ENCODE data around the gene ASTN2.

DNA sequence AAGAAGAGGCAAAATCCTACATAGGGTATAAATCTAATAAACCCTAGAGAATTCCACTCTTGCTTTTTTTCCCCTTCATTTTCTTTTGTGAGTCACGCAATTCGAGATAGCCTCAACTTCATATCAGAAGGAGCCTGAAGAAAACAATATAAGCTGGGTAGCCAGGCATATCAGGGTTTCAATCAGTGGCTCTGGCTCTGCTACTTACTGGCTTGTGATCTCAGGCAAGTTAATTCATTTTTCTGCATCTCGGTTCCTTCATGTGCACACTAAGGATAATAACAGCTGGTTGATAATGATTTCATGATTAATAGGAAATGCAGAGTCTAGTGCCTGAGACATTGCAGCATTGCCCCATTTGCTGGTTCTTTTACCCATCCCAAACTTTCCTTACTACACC lies 46.5 kb upstream of the ASTN2 start:
- TF ChIP-seq, protein P1, sequence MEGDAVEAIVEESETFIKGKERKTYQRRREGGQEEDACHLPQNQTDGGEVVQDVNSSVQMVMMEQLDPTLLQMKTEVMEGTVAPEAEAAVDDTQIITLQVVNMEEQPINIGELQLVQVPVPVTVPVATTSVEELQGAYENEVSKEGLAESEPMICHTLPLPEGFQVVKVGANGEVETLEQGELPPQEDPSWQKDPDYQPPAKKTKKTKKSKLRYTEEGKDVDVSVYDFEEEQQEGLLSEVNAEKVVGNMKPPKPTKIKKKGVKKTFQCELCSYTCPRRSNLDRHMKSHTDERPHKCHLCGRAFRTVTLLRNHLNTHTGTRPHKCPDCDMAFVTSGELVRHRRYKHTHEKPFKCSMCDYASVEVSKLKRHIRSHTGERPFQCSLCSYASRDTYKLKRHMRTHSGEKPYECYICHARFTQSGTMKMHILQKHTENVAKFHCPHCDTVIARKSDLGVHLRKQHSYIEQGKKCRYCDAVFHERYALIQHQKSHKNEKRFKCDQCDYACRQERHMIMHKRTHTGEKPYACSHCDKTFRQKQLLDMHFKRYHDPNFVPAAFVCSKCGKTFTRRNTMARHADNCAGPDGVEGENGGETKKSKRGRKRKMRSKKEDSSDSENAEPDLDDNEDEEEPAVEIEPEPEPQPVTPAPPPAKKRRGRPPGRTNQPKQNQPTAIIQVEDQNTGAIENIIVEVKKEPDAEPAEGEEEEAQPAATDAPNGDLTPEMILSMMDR (IDR thresholded peaks at IDR 0.05; ENCODE audit: low read length): no peak
- TF ChIP-seq EZH2 (IDR thresholded peaks at IDR 0.05; ENCODE audit: borderline replicate concordance, low read length): no peak

All from OCI-LY1 (cell line).